Loucy (cell line): Measurements from ENCODE around the gene PCSK2.

ENCODE experiments used
- H2AFZ ChIP-seq: fragments of 200-600 bp; sonication (generic); 2 replicates; pipeline ENCODE4 v1.6.0; 2016; ENCODE audit warnings: antibody characterized with exemption, mild to moderate bottlenecking, low read length, moderate library complexity
- H3F3A ChIP-seq: fragments of 200-600 bp; 2 replicates; pipeline ENCODE4 v1.6.0; 2016; ENCODE audit warnings: antibody characterized with exemption, low read depth, mild to moderate bottlenecking
- H3K27me3 ChIP-seq: fragments of 200-600 bp; sonication (generic); 2 replicates; pipeline ENCODE4 v1.6.1; 2014; ENCODE audit warnings: low read length, mild to moderate bottlenecking; ENCODE audit not compliant: insufficient read depth, poor library complexity, severe bottlenecking
- H3K36me3 ChIP-seq: fragments of 200-600 bp; sonication (generic); 2 replicates; pipeline ENCODE4 v1.6.1; 2016; ENCODE audit warnings: low read length; ENCODE audit not compliant: insufficient read depth
- H3K4me1 ChIP-seq: fragments of 200-600 bp; sonication (generic); 2 replicates; pipeline ENCODE4 v1.5.1; 2014; ENCODE audit warnings: low read length, mild to moderate bottlenecking; ENCODE audit not compliant: insufficient read depth, poor library complexity, severe bottlenecking
- H3K4me2 ChIP-seq: fragments of 200-600 bp; sonication (generic); 2 replicates; pipeline ENCODE4 v1.6.0; 2014; ENCODE audit warnings: antibody characterized with exemption, low read length, low read depth, mild to moderate bottlenecking; ENCODE audit not compliant: poor library complexity, severe bottlenecking
- H3K4me3 ChIP-seq: fragments of 200-600 bp; sonication (generic); 2 replicates; pipeline ENCODE4 v1.5.1; 2014; ENCODE audit warnings: low read length, mild to moderate bottlenecking, mixed read lengths; ENCODE audit not compliant: poor library complexity, severe bottlenecking
- H3K79me2 ChIP-seq: fragments of 200-600 bp; sonication (generic); 2 replicates; pipeline ENCODE4 v1.6.1; 2014; ENCODE audit warnings: low read length; ENCODE audit not compliant: insufficient read depth
- H3K9ac ChIP-seq: fragments of 200-600 bp; sonication (generic); 2 replicates; pipeline ENCODE4 v1.6.0; 2014; ENCODE audit warnings: mild to moderate bottlenecking, low read depth, low read length, moderate library complexity; ENCODE audit not compliant: poor library complexity, severe bottlenecking
- H3K9me2 ChIP-seq: fragments of 200-600 bp; sonication (generic); replicated peaks from 2 replicates; pipeline ENCODE4 v1.6.1; 2016; ENCODE audit warnings: low read depth, low read length, mixed read lengths
- H3K9me3 ChIP-seq: fragments of 200-600 bp; sonication (generic); 2 replicates; pipeline ENCODE4 v1.6.1; 2014; ENCODE audit warnings: mild to moderate bottlenecking, antibody characterized with exemption, low read length, low read depth; ENCODE audit not compliant: insufficient read depth
- H4K20me1 ChIP-seq: fragments of 200-600 bp; sonication (generic); 2 replicates; pipeline ENCODE4 v1.6.0; 2014; ENCODE audit warnings: antibody characterized with exemption, low read length, mild to moderate bottlenecking; ENCODE audit not compliant: insufficient read depth, poor library complexity, severe bottlenecking
- CTCF ChIP-seq: fragments of 200-600 bp; sonication (generic); conservative IDR thresholded peaks from 2 replicates; pipeline ENCODE4 v1.5.1; 2014; ENCODE audit warnings: mild to moderate bottlenecking, antibody characterized with exemption, low read length
- EZH2phosphoT487 ChIP-seq: fragments of 200-600 bp; IDR thresholded peaks from 2 replicates; pipeline ENCODE4 v1.6.1; 2018; ENCODE audit warnings: antibody characterized with exemption, mild to moderate bottlenecking, moderate library complexity, borderline replicate concordance

PCSK2 gene

GRCh38 chr20:17406051-17406590, 179.3 kb downstream of the PCSK2 start:
- Histone ChIP-seq H3K36me3 (no peaks in the 10 kb centered on the region), H3K4me1 (no peaks in the 10 kb centered on the region), H3K79me2 (no peaks in the 10 kb centered on the region), H3K27me3 (no peaks in the 10 kb centered on the region), H3K4me2 (no peak overlapping the region), H2AFZ (no peak overlapping the region), H3K9ac (no peak overlapping the region), H3K9me3 (no peaks in the 10 kb centered on the region), H3F3A (no peaks in the 10 kb centered on the region), H4K20me1 (no peaks in the 10 kb centered on the region), H3K4me3 (no peak overlapping the region), H3K9me2 (no peaks in the 10 kb centered on the region; the same call in 1 of the 2 replicates)
- TF ChIP-seq EZH2phosphoT487: no peak
- TF ChIP-seq CTCF: no peak

DNA sequence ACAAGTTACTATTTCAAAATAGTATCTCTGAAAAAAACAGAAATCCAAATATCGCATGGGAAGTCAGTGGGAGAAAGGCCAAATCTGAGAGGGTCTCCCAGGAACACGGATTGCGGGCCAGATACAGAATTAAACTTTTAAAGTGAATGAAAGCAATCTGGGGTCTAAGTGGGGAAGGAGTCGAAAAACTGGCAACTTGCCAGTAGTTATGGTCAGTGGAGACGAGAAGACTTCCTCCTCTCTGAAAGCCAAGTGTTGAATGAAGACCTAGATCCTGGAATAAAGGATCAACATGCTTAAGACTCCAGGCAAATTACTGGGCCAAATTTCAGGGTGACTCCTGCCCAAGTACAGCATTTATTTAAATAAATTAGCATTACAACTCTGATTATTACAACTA, 180.7 kb downstream of the PCSK2 start:
- Histone ChIP-seq H3K4me1 (no peaks in the 10 kb centered on the region), H3K4me2 (no peak overlapping the region), H2AFZ (no peak overlapping the region), H3K9me2 (no peaks in the 10 kb centered on the region; the same call in 1 of the 2 replicates), H3K36me3 (no peaks in the 10 kb centered on the region), H3K79me2 (no peaks in the 10 kb centered on the region), H4K20me1 (no peaks in the 10 kb centered on the region), H3K27me3 (no peaks in the 10 kb centered on the region), H3F3A (no peaks in the 10 kb centered on the region), H3K4me3 (no peak overlapping the region), H3K9me3 (no peaks in the 10 kb centered on the region), H3K9ac (no peak overlapping the region)
- TF ChIP-seq EZH2phosphoT487 (no peak), CTCF (no peak)

GRCh38 chr20:17417225-17417624, 190.4 kb downstream of the PCSK2 start:
- no peak overlapping the region for H3K9ac ChIP-seq
- H3K9me3 ChIP-seq: no peaks in the 10 kb centered on the region
- no peaks in the 10 kb centered on the region for H3K4me1 ChIP-seq
- no peak overlapping the region for H3K4me3 ChIP-seq
- no peaks in the 10 kb centered on the region for H3K79me2 ChIP-seq
- H3K36me3 ChIP-seq: no peaks in the 10 kb centered on the region
- H3K4me2 ChIP-seq: no peak overlapping the region
- H4K20me1 ChIP-seq: no peaks in the 10 kb centered on the region
- H3F3A ChIP-seq: no peaks in the 10 kb centered on the region
- no peaks in the 10 kb centered on the region for H3K9me2 ChIP-seq
- no peaks in the 10 kb centered on the region for H3K27me3 ChIP-seq
- H2AFZ ChIP-seq: no peak overlapping the region
- TF ChIP-seq EZH2phosphoT487: no peak
- no peak for TF ChIP-seq CTCF
